GM19397 (cell line): ENCODE measurements around the gene VPS37C.

Experiments
- ATAC-seq: cut with Tn5 transposase; IDR thresholded peaks from one replicate; pipeline ENCODE4 v1.9.1; 2021; ENCODE audit warnings: mild to moderate bottlenecking, moderate library complexity; ENCODE audit not compliant: unreplicated experiment

Gene VPS37C

GRCh38 chr11:61134801-61135257, 26.4 kb downstream of the VPS37C start:
- no peak for ATAC-seq

DNA sequence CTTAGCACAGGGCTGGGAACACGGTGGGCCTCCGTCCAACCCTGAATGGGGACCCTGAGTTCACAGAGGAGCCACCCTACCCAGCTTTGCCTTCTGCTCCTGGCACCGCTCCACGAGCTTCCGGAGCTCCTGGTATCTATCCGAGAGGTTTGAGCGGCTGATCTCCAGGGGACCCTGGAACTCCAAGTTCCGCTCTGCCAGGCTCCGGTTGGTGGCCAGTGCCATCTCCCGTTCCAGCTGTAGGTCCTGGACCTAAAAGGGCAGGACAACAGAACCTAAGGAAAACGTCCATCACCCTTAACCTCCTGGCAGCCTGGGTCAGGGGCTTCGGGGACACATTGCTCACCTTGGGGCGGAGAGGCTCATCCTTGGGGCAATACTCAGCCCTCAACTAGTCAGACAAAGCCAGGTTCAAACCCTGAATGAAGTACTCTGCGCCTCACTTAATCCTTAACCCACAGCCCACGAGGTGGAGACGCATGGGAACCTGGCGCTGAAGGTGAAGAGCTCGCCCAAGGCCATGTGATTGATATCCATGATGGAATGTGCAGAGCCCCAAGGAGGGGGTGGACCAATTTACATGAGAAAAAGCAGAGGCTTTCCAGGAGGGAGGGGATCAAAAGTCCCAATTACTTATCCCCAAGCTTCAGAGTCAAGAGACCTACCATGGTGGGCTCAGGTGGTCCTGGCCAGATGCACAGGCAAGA, 27.1 kb downstream of the VPS37C start:
- no peak for ATAC-seq

DNA sequence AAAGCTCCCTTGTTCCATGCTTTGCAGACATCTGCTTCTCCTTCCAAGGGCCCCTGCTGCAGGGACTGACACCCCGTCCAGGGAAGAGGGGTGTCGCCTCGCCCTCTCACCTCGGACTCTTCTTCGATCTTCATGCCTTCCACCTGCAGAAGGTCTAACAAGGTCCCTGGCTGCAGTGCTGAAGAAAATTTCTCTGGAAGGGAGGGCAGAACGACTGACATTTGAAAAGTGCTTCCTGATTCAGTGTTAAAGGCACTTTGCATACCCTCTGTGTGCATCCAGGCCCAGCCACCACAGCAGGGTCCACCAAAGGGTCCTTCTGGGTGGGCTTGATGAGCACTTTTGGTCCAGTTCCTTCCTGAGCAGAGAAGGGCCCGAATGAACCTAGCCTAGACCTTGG, 28.1 kb downstream of the VPS37C start:
- no peak for ATAC-seq

DNA sequence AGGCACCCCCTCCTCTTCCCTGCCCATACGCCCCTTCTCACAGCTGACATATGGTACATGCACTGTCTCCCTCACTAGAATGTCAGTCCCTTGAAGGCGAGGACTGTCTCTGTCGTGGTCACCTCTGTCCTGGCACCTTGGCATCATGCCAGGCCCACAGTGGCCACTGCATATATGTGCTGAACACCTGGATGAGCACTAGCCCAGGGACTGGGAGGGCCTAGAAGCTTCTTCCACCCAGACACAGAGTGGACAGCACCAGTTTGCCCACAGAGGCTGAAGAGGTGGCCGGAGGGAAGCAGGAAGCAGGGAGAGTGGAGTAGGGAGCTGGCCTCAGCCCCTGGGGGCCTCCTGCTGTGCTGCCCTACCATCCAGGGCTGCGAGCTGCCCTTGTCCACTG, 28.6 kb downstream of the VPS37C start:
- ATAC-seq = no peak

DNA sequence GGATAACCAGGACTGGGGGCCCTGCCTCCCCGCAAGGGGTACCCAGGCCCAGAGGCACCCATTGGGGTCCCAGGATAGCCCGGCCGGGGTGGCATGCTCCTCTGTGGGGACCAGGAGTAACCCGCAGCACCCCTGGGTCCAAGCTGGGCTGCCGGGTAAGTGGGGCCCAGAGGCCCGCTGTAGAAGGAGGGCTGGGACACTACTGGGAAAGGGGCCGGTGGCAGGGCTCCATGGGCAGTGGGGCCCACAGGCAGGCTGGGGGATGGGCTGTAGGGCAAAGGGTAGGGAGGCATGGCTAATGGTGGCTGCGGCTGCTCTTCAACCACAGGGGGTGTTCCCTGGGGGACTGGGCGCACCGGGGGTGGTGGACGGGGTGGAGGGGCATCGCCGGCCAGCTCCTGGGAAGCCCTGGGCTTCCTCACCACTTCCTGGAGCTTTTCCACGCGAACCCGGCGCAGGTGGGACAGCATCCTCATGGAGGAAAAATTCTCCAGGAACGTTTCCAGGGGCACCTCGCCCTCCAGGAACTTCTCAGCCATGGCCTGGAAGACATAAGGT, 29.1 kb downstream of the VPS37C start:
- no peak for ATAC-seq

GRCh38 chr11:61131586-61131985, 29.6 kb downstream of the VPS37C start:
- ATAC-seq = no peak

DNA sequence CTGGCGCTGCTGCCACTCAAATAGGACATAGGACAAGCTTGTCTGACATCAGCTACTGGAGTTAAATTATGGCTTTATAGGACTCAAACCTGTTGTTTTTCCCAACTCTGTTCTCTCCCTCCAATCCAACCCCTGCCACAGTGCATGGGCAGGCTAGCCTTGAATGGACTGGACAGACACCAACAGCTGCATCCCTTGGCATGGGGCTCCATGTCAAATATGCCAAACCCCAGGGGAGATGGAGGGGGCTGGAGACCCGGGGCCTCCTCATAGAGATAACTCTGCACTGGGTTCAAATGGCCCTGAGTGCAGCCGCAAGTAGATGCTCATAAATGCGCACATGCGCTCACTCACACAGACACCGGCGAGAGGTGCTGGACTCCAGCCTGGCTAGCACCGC, 30.0 kb downstream of the VPS37C start:
- no peak for ATAC-seq

DNA sequence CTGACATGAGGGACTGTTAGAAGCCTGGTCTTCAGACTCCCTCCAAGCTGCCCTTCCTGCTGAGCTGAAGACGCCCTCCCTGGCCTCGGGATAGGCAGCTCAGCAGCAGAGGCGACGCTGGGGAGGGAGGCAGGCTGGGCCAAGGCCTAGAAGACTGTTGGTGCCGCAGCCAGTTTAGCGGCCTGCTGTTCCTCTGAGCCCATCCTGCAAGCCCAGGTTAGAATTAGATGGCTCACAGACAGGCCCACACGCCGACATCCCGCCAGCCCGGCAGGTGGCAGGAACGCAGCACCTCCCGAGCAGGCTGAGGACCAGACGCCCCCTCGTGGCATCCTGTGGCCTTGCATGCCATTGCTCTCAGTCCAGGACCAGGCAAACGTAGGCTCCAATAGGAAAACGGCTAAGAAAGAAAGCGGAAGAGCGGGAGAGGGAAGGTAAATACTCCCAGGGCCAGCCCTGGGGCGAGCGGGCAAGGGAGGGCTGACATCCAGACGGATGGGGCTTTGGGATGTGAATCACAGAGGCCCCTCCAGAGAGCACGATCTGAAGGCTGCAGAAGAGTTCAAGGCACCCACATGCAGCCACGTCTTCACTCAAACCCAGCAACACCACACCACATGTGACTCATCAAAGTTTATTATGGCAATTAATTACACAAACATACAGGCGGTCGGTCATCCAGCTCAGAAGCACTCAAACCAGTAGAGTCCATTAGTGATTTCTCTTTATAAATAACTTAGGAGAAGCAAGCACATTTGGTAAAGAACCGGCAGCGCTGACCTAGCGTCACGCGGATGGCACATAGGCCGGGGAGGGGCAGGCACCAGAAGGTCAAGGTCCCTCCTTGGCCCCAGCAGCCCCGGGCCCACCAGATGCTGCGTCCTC, 31.3 kb downstream of the VPS37C start:
- peak; percentile 88 for ATAC-seq

GRCh38 chr11:61128947-61129638, 32.1 kb downstream of the VPS37C start:
- no peak for ATAC-seq

DNA sequence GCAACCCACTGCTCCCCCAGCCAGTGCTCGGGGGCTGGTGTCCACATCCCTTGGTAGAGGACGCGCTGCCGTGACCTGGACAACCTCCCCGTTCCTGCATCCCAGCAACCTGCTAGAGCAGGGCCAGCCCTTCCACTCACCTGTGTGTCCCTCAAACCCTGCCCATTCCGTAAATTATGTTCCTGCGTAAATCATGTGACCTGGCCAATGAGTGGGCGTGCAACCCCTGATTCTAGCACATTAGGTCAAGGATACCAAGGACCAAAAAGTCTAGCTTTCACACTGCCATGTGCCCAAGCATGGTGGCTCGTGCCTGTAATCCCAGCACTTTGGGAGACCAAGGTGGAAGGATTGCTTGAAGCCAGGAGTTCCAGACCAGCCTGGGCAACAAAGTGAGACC, 33.2 kb downstream of the VPS37C start:
- no peak for ATAC-seq

DNA sequence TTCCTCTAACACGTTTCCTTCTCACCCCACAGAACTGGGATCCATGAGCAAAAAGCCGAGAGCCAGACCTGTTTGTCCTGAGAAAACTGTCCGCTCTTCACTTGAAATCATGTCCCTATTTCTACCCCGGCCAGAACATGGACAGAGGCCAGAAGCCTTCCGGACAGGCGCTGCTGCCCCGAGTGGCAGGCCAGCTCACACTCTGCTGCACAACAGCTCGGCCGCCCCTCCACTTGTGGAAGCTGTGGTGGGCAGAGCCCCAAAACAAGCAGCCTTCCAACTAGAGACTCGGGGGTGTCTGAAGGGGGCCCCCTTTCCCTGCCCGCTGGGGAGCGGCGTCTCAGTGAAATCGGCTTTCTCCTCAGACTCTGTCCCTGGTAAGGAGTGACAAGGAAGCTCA, 35.0 kb downstream of the VPS37C start:
- no peak for ATAC-seq

- ATAC-seq = no peak
Observed at GRCh38 chr11:61125310-61125684, 35.9 kb downstream of the VPS37C start.

GRCh38 chr11:61124574-61125309, 36.5 kb downstream of the VPS37C start:
- ATAC-seq = no peak

- ATAC-seq = no peak
Observed at GRCh38 chr11:61123775-61124571, 37.3 kb downstream of the VPS37C start.

DNA sequence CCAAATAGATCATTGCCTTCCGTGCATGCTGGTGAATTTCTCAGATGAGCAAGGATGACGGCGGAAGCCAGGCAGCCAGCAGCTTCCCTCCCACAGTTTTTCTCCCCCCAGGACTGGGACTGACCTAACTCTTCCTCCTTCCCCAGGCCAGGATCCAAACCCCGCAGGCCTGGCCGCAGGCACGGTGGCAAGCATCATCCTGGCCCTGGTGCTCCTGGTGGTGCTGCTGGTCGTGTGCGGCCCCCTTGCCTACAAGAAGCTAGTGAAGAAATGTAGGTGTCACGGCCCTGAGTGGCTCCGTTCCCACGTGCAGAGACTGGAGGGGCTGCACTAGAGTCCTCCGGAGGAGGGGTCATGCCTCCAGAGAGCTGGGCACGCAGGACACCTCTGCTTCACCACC, 38.5 kb downstream of the VPS37C start:
- ATAC-seq = no peak

DNA sequence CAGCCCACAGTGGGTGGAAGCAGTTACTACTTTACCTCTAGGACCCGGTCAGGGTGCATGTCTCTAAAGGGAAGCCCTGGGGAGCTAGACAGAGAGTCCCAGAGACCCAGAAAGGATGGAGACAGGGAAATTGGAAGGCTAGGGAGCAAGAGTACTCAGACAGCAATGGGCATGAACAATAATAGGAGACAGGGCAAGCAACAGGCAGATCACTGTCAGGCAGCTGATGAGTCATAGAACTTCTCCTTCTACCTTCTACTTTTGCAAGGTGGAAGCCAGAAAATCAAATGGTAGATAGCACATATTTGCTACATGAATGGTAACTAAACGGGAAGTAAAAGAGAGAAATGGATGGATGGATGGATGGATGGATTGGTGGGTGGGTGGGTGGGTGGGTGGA, 39.3 kb downstream of the VPS37C start:
- ATAC-seq = no peak

- no peak for ATAC-seq
Observed at GRCh38 chr11:61121192-61121831, 39.9 kb downstream of the VPS37C start.

DNA sequence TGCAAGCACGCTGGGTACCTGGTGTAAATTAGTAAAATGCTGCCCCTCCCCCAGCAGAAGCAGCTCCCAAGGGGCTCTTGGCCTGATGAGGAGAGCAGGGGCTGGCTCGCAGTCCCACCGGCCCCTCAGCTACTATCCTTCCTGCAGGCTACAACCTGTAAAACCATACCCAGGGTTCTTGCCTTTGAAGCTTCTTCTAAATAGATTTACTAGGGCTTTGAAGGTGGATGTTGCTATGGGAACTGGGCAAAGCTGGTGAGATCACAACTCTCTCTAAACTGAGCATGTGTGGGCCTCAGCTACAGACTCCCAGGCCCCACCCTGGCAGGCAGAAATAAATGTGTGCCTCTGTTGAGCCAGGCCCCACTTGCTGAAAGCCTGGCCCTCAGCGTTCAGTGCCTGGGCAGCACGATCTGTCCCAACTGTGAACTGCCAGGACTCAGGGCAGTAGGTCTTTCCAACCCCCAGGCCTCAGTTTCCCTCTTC, 40.5 kb downstream of the VPS37C start:
- ATAC-seq = no peak

DNA sequence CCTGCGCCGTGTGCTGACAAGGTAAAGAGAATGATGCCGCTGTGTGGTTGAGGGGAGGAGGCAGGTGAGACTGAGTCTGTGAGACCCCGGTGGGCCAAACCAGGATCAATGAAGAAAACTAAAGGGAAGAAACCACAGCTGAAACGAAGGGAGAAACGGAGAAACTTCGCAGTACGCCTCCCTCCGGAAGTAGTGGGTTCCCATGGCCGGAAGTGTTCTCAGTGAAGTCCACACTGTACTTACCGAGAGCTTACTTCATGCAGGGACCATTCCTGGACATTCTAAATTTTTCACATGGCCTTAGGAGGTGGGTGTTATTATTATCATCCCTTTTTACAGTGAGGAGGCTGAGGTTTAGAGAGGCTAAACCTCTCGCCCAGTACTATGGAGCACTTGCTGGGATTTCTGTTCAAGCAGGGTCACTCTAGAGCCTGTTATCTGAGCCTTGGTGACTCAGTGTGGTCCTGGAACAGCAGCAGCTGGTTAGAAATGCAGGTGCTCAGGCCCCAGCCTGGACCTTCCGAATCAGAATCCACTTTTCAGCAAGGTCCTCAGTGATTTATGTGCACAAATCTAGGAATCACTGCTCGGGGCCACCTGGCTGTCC, 41.0 kb downstream of the VPS37C start:
- no peak for ATAC-seq
